Liver (tissue), 9 donors: ENCODE results near the gene NOP58. TPM values are rescaled to one million over a fixed set of nuclear protein-coding genes. Genes with fewer than 3 reads are reported as not detected.

Experiments used
- DNase-seq: peaks from one replicate; pipeline ENCODE4 v3.0.0-alpha.2; 2017; ENCODE audit warnings: low spot score
- H3K27ac ChIP-seq, 2 donors: one replicate each; pipeline ENCODE4 v1.7.0; 2013; ENCODE audit warnings: inconsistent platforms in 2 of 2, low read length in 2 of 2, control low read depth in 1 of 2, low read depth in 1 of 2, mild to moderate bottlenecking in 1 of 2
- H3K27me3 ChIP-seq, 4 donors: one replicate each; pipeline versions ENCODE4 v1.6.1 to v1.7.0; 2013; ENCODE audit warnings: low read length in 3 of 4, inconsistent platforms in 1 of 4, mild to moderate bottlenecking in 1 of 4, moderate library complexity in 1 of 4; ENCODE audit not compliant: control insufficient read depth in 4 of 4, insufficient read depth in 4 of 4
- H3K36me3 ChIP-seq, 4 donors: one replicate each; pipeline versions ENCODE4 v1.6.1 to v1.7.0; 2013; ENCODE audit warnings: low read length in 3 of 4, mild to moderate bottlenecking in 3 of 4, low read depth in 1 of 4, moderate library complexity in 1 of 4; ENCODE audit not compliant: control insufficient read depth in 4 of 4, insufficient read depth in 3 of 4
- H3K4me1 ChIP-seq, 4 donors: one replicate each; pipeline versions ENCODE4 v1.6.1 to v1.7.0; 2013; ENCODE audit warnings: low read length in 3 of 4, mild to moderate bottlenecking in 3 of 4, moderate library complexity in 1 of 4; ENCODE audit not compliant: control insufficient read depth in 4 of 4, insufficient read depth in 4 of 4
- H3K4me3 ChIP-seq, 3 donors: one replicate each; pipeline versions ENCODE4 v1.6.1 to v1.7.0; 2013; ENCODE audit warnings: low read length in 3 of 3, control low read depth in 1 of 3, low read depth in 1 of 3, mild to moderate bottlenecking in 1 of 3
- H3K9ac ChIP-seq, 2 donors: one replicate each; pipeline ENCODE4 v1.7.0; 2013; ENCODE audit warnings: low read length in 2 of 2, mild to moderate bottlenecking in 2 of 2, moderate library complexity in 2 of 2, control low read depth in 1 of 2, low read depth in 1 of 2
- H3K9me3 ChIP-seq, 4 donors: one replicate each; pipeline versions ENCODE4 v1.6.1 to v1.7.0; 2013; ENCODE audit warnings: low read length in 3 of 4; ENCODE audit not compliant: control insufficient read depth in 4 of 4
- ATF3 ChIP-seq: IDR thresholded peaks from 2 replicates; pipeline ENCODE4 v1.6.1; 2016; ENCODE audit warnings: antibody characterized with exemption
- CTCF ChIP-seq: fragments of 150-350 bp; IDR thresholded peaks from 2 replicates; pipeline ENCODE4 v1.5.1; 2017; ENCODE audit warnings: improper control_type of control experiment, low read depth, low read length; ENCODE audit not compliant: missing input control
- FOXA1 ChIP-seq: IDR thresholded peaks from 2 replicates; pipeline ENCODE4 v1.6.1; 2016; ENCODE audit warnings: antibody characterized with exemption
- FOXA2 ChIP-seq: IDR thresholded peaks from 2 replicates; pipeline ENCODE4 v1.6.1; 2016; ENCODE audit warnings: antibody characterized with exemption
- HNF4A ChIP-seq, 2 donors: conservative IDR thresholded peaks; 2 replicates each; pipeline ENCODE4 v1.6.1; 2016; ENCODE audit warnings: antibody characterized with exemption in 2 of 2, mild to moderate bottlenecking in 2 of 2
- HNF4G ChIP-seq: IDR thresholded peaks from 2 replicates; pipeline ENCODE4 v1.6.1; 2016; ENCODE audit warnings: antibody characterized with exemption
- JUND ChIP-seq, 2 donors: IDR thresholded peaks; 2 replicates each; pipeline ENCODE4 v1.6.1; 2016; ENCODE audit warnings: antibody characterized with exemption in 2 of 2
- NR2F2 ChIP-seq: IDR thresholded peaks from 2 replicates; pipeline ENCODE4 v1.6.1; 2016; ENCODE audit warnings: antibody characterized with exemption
- REST ChIP-seq: IDR thresholded peaks from 2 replicates; pipeline ENCODE4 v1.6.1; 2016; ENCODE audit warnings: antibody characterized with exemption, mild to moderate bottlenecking
- RXRA ChIP-seq, 2 donors: IDR thresholded peaks; 2 replicates each; pipeline ENCODE4 v1.6.1; 2017 to 2018; ENCODE audit warnings: antibody characterized with exemption in 2 of 2, mild to moderate bottlenecking in 1 of 2
- SP1 ChIP-seq: IDR thresholded peaks from 2 replicates; pipeline ENCODE4 v1.6.1; 2018; ENCODE audit warnings: antibody characterized with exemption, mild to moderate bottlenecking
- TAF1 ChIP-seq: conservative IDR thresholded peaks from 2 replicates; pipeline ENCODE4 v1.6.1; 2016; ENCODE audit warnings: antibody characterized with exemption, mild to moderate bottlenecking
- YY1 ChIP-seq: IDR thresholded peaks from 2 replicates; pipeline ENCODE4 v1.6.1; 2016; ENCODE audit warnings: antibody characterized with exemption, mild to moderate bottlenecking
- ZBTB33 ChIP-seq: IDR thresholded peaks from 2 replicates; pipeline ENCODE4 v1.6.1; 2016; ENCODE audit warnings: antibody characterized with exemption
- WGBS: extraction: QIAGEN DNeasy Blood & Tissue Kit; methylation state at CpG from one replicate; pipeline ENCODE4 v1.1.7; 2013; 5-methylcytosine and 5-hydroxymethylcytosine counted together
- polyA plus RNA-seq, 2 donors: library from polyadenylated mRNA; stranded (reverse) in 1 of 2; unstranded in 1 of 2; fragments of 200-250 nt in 1 of 2; fragments of >200 nt in 1 of 2; fragmentation: Nextera tagmentation in 1 of 2; extraction: Ambion mirVana in 1 of 2; gene quantifications; one replicate each; pipeline versions ENCODE4 v1.2.1 to v1.2.3, GENCODE V29; 2013 to 2015
- total RNA-seq, 2 donors: library from RNA; depleted of rRNA; stranded (reverse); fragments of >200 nt; gene quantifications; one replicate each; pipeline ENCODE4 v1.2.3, GENCODE V29; 2014
- donor health status: healthy.
- donor health status: healthy.
- donor health status: healthy.
- donor health status: healthy.
- donor health status: healthy.

The NOP58 gene
- total and polyA plus RNA-seq, 4 donors = 20.7 to 54.1 (median 36.8) TPM

- Histone ChIP-seq H3K27ac (no peak overlapping the region), H3K4me3 (no peak overlapping the region), H3K36me3 (peaks cover 13 to 75% (median 67%) of the 10 kb centered on the region in 4 donors), H3K9ac (no peak overlapping the region), H3K27me3 (no peaks in the 10 kb centered on the region), H3K9me3 (no peaks in the 10 kb centered on the region), H3K4me1 (peaks cover 0 to 1% (median 0%) of the 10 kb centered on the region in 4 donors)
- TF ChIP-seq CTCF = no peak
- TF ChIP-seq HNF4G = no peak
- no peak for TF ChIP-seq FOXA2
- TF ChIP-seq NR2F2 = no peak
- TF ChIP-seq ZBTB33 = no peak
- no peak for TF ChIP-seq REST
- no peak for TF ChIP-seq FOXA1
- no peak for TF ChIP-seq ATF3
- TF ChIP-seq SP1 = no peak
- no peak for DNase-seq
- 81% methylated on average over 1 of the region's 1 CpG for WGBS
These were observed 25.4 kb downstream of the NOP58 start for GRCh38 chr2:202290970-202291369.

GRCh38 chr2:202299712-202300111 lies 34.1 kb downstream of the NOP58 start:
- DNase-seq = no peak
- Histone ChIP-seq H3K27me3 (no peaks in the 10 kb centered on the region), H3K4me1 (no peaks in the 10 kb centered on the region), H3K9ac (no peak overlapping the region), H3K36me3 (peaks cover 11 to 84% (median 66%) of the 10 kb centered on the region in 4 donors), H3K4me3 (no peak overlapping the region), H3K9me3 (no peaks in the 10 kb centered on the region), H3K27ac (no peak overlapping the region)
- WGBS = 76% methylated on average over 1 of the region's 1 CpG
- no peak for TF ChIP-seq CTCF
- no peak for TF ChIP-seq HNF4A (conservative IDR thresholded peaks at IDR 0.05)
- no peak for TF ChIP-seq HNF4G
- no peak for TF ChIP-seq RXRA (IDR thresholded peaks at IDR 0.05)
- no peak for TF ChIP-seq TAF1
- TF ChIP-seq JUND (IDR thresholded peaks at IDR 0.05) = no peak
- TF ChIP-seq YY1 = no peak
